GM10266 (cell line): Measurements from ENCODE around the gene EIF5.

ENCODE experiments used
- DNase-seq: peaks from one replicate; pipeline ENCODE4 v3.0.0; 2012; ENCODE audit errors: extremely low spot score
- CTCF ChIP-seq: IDR thresholded peaks from 2 replicates; pipeline ENCODE4 v1.5.1; 2012; ENCODE audit warnings: mild to moderate bottlenecking, low read depth; ENCODE audit not compliant: control insufficient read depth, insufficient read depth; ENCODE audit errors: missing control alignments

The EIF5 gene

GRCh38 chr14:103391048-103391447 is 57.0 kb downstream of the EIF5 start:
- DNase-seq, result no peak
- TF ChIP-seq CTCF, result peak; percentile 38

- no peak for DNase-seq
- TF ChIP-seq CTCF, result no peak
Measured at GRCh38 chr14:103392106-103392505, 58.1 kb downstream of the EIF5 start.

- no peak for DNase-seq
- TF ChIP-seq CTCF, result no peak
Measured at GRCh38 chr14:103392572-103392971, 58.5 kb downstream of the EIF5 start.

- no peak for DNase-seq
- no peak for TF ChIP-seq CTCF
Measured at GRCh38 chr14:103393070-103393469, 59.0 kb downstream of the EIF5 start.

- peak; percentile 49 for TF ChIP-seq CTCF
- no peak for DNase-seq
Measured at GRCh38 chr14:103393676-103394626, 59.9 kb downstream of the EIF5 start.
